K562 (cell line): ENCODE data around the gene BBS1. TPM values are rescaled to one million over a fixed set of nuclear protein-coding genes. Genes with fewer than 3 reads are reported as not detected.

Experiments used
- ATAC-seq: fragments of 200-7000 bp; cut with Tn5 transposase; 3 replicates; pipeline ENCODE4 v1.9.1; 2020; ENCODE audit warnings: moderate library complexity
- BruUV-seq: library from RNA; stranded (reverse); fragments of 400-500 nt; replicated peaks from 2 replicates; lab custom pipeline; 2021; lab: Mats Ljungman, UMichigan
- CTCF ChIA-PET: fragments of 300-600 bp; formaldehyde crosslinking; extraction: SDS; loops from one replicate; lab custom pipeline; 2021; ENCODE audit warnings: low intra/inter-chr PET ratio; lab: Yijun Ruan, JAX
- POLR2A ChIA-PET: fragments of 300-600, 350-650 bp; sonication (Branson Sonifier 250); formaldehyde crosslinking; extraction: SDS; loops from one replicate; lab custom pipeline; 2021; ENCODE audit warnings: antibody characterized with exemption, inconsistent platforms; lab: Yijun Ruan, JAX
- DNase-seq, 4 experiments: peaks; one replicate each; pipeline versions ENCODE4 v3.0.0 to v3.0.0-alpha.2; 2011 to 2018; ENCODE audit warnings: low spot score in 3 of 4, mixed read lengths in 3 of 4; ENCODE audit errors: extremely low read depth in 1 of 4
- FAIRE-seq: peaks from 2 replicates; lab custom pipeline; 2011; peaks lifted over from hg19 to GRCh38; lab: Jason Lieb, UNC
- H2AFZ ChIP-seq: 2 replicates; pipeline ENCODE4 v1.6.0; 2011; ENCODE audit warnings: low read depth, low read length, control low read depth, inconsistent platforms
- H3K27ac ChIP-seq: fragments of 200-600 bp; 3 replicates; pipeline ENCODE4 v1.8.0; 2011; ENCODE audit warnings: low read depth, mild to moderate bottlenecking, control low read depth, inconsistent platforms, low read length, moderate library complexity, mixed read lengths; ENCODE audit errors: extremely low read depth
- H3K27me3 ChIP-seq, 2 experiments: fragments of 300-600 bp in 1 of 2; 2 replicates in 1 of 2; 3 replicates in 1 of 2; pipeline versions ENCODE4 v1.6.0 to v1.8.0; 2011; ENCODE audit warnings: inconsistent platforms in 2 of 2, low read length in 2 of 2, mild to moderate bottlenecking in 1 of 2, mixed read lengths in 1 of 2, moderate library complexity in 1 of 2; ENCODE audit not compliant: control insufficient read depth in 2 of 2, insufficient read depth in 2 of 2
- H3K36me3 ChIP-seq: fragments of 300-600 bp; 3 replicates; pipeline ENCODE4 v1.8.0; 2011; ENCODE audit warnings: mild to moderate bottlenecking, low read length, inconsistent platforms; ENCODE audit not compliant: control insufficient read depth, insufficient read depth
- H3K4me1 ChIP-seq, 2 experiments: fragments of 200-600 bp in 1 of 2; replicated peaks in 1 of 2; 2 replicates in 1 of 2; 3 replicates in 1 of 2; pipeline versions ENCODE4 v1.5.1 to v1.8.0; 2011; ENCODE audit warnings: inconsistent platforms in 2 of 2, low read length in 2 of 2, mild to moderate bottlenecking in 1 of 2, mixed read lengths in 1 of 2, moderate library complexity in 1 of 2; ENCODE audit not compliant: control insufficient read depth in 2 of 2, insufficient read depth in 2 of 2
- H3K4me2 ChIP-seq: 2 replicates; pipeline ENCODE4 v1.6.1; 2011; ENCODE audit warnings: low read length, control low read depth, inconsistent platforms, mixed read lengths; ENCODE audit not compliant: insufficient read depth
- H3K4me3 ChIP-seq: fragments of 200-600 bp; sonication (generic), shearing (Covaris generic); 2 replicates; pipeline ENCODE4 v1.5.1; 2016; ENCODE audit warnings: control low read depth, inconsistent platforms
- H3K79me2 ChIP-seq: fragments of 200-600 bp; 3 replicates; pipeline ENCODE4 v1.8.0; 2011; ENCODE audit warnings: low read length, inconsistent platforms; ENCODE audit not compliant: control insufficient read depth, insufficient read depth
- H3K9ac ChIP-seq, 2 experiments: 2 replicates each; pipeline versions ENCODE4 v1.6.0 to v1.6.1; 2011; ENCODE audit warnings: low read depth in 2 of 2, low read length in 2 of 2, control low read depth in 1 of 2, inconsistent platforms in 1 of 2, mild to moderate bottlenecking in 1 of 2, mixed read lengths in 1 of 2; ENCODE audit not compliant: insufficient read depth in 1 of 2
- H3K9me1 ChIP-seq: one replicate; pipeline ENCODE4 v1.6.0; 2011; ENCODE audit warnings: inconsistent platforms, mild to moderate bottlenecking, low read length, moderate library complexity; ENCODE audit not compliant: control insufficient read depth, insufficient read depth
- H3K9me3 ChIP-seq: replicated peaks from 2 replicates; pipeline ENCODE4 v1.5.1; 2011; ENCODE audit warnings: low read depth, low read length, inconsistent platforms; ENCODE audit not compliant: control insufficient read depth, insufficient read depth
- H4K20me1 ChIP-seq: replicated peaks from 2 replicates; pipeline ENCODE4 v1.6.1; 2011; ENCODE audit warnings: low read length, inconsistent platforms, mixed read lengths; ENCODE audit not compliant: control insufficient read depth, insufficient read depth
- POLR2G ChIP-seq: fragments of 200-400 bp; formaldehyde crosslinking; IDR thresholded peaks from 2 replicates; pipeline ENCODE4 v1.6.1; 2017; ENCODE audit warnings: low read depth, mild to moderate bottlenecking, antibody characterized with exemption, low read length, moderate library complexity
- WGBS: fragments of 100-300 bp; shearing (Covaris generic); methylation state at CpG from one replicate; pipeline ENCODE4 v1.1.6; 2016; ENCODE audit warnings: low coverage, mixed read lengths; ENCODE audit not compliant: insufficient coverage; ENCODE audit errors: missing lambda C conversion rate; 5-methylcytosine and 5-hydroxymethylcytosine counted together
- in situ Hi-C: fragments of 300-500 bp; cut with MboI; formaldehyde crosslinking; loops from 4 replicates; pipeline ENCODE4 v1.15.0; 2018; ENCODE audit warnings: inconsistent platforms, mixed read lengths
- intact Hi-C: fragments of 100-400 bp; cut with micrococcal nuclease; formaldehyde crosslinking; loops from 2 replicates; pipeline ENCODE4 v1.14.2; 2022
- polyA plus RNA-seq, 8 experiments: library from polyadenylated mRNA; depleted of rRNA in 4 of 8; stranded (reverse) in 5 of 8; unstranded in 3 of 8; fragments of >200 nt; fragmentation: Nextera tagmentation in 2 of 8; fragmentation: Illumina TruSeq in 1 of 8; extraction: Ambion mirVana in 2 of 8; extraction: Trizol in 1 of 8; gene quantifications; 2 replicates each; pipeline versions ENCODE4 v1.2.1 to v1.2.3, GENCODE V29; 2011 to 2014; ENCODE audit warnings: inconsistent platforms in 1 of 8, missing spikeins in 1 of 8
- total RNA-seq, 7 experiments: library from RNA; depleted of rRNA in 6 of 7; stranded (reverse); fragments of >200 nt in 6 of 7; fragmentation: Illumina TruSeq in 2 of 7; extraction: Trizol in 2 of 7; gene quantifications; 2 replicates each; pipeline versions ENCODE4 v1.2.1 to v1.2.3, GENCODE V29; 2011 to 2021; ENCODE audit warnings: low replicate concordance in 1 of 7
- TF ChIP-seq, protein P1 (sequence below): sonication (generic); formaldehyde crosslinking; IDR thresholded peaks from 2 replicates; pipeline ENCODE4 v1.8.0; 2023; ENCODE audit warnings: mild to moderate bottlenecking, missing genetic modification reagents
- TF ChIP-seq, protein P2 (sequence below): sonication (generic); formaldehyde crosslinking; IDR thresholded peaks from 2 replicates; pipeline ENCODE4 v1.8.1; 2023; ENCODE audit warnings: mild to moderate bottlenecking, missing genetic modification reagents

Gene BBS1
- total and polyA plus RNA-seq, 9 of the 15 experiments (the other 6 are each of a cell fraction or from before 2014, with no cell fraction given), result 9.0 to 19.8 (median 12.1) TPM

DNA sequence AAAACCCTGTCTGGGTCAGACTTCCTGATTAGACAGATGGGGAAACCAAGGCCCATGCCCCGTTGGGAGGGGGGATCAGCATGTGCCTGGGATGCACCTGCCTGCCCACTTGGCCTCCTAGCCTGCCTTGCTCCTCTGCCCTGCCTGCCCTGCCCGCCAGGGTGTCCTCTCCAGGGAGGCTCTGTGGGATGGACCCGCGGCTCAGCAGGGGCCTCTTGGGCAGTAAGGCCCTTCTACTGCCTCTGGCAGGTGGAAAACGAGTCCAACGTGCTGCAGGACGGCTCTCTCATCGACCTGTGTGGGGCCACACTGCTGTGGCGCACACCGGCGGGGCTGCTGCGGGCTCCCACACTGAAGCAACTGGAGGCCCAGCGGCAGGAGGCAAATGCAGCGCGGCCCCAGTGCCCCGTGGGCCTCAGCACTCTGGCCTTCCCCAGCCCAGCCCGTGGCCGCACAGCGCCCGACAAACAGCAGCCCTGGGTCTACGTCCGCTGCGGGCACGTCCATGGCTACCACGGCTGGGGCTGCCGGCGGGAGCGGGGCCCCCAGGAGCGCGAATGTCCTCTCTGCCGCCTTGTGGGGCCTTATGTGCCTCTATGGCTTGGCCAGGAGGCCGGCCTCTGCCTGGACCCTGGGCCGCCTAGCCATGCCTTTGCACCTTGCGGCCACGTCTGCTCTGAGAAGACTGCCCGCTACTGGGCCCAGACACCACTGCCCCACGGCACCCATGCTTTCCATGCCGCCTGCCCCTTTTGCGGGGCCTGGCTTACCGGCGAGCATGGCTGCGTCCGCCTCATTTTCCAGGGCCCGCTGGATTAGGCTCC lies 34.9 kb upstream of the BBS1 start:
- Histone ChIP-seq H3K27ac (no peak overlapping the region), H3K36me3 (peaks cover 3% of the 10 kb centered on the region; the same call in 2 of the 3 replicates), H3K9ac (no peak overlapping the region), H3K79me2 (peaks cover 10% of the 10 kb centered on the region; the same call in 2 of the 3 replicates), H3K9me1 (no peaks in the 10 kb centered on the region), H3K4me2 (no peak overlapping the region), H3K9me3 (no peaks in the 10 kb centered on the region), H2AFZ (no peak overlapping the region), H4K20me1 (peaks cover 12% of the 10 kb centered on the region; the same call in 1 of the 2 replicates), H3K4me3 (no peak overlapping the region), H3K27me3 (no peaks in the 10 kb centered on the region), H3K4me1 (peaks cover 3 to 27% of the 10 kb centered on the region in 2 experiments; a peak in 4 of 5 replicates)
- TF ChIP-seq, protein P1, sequence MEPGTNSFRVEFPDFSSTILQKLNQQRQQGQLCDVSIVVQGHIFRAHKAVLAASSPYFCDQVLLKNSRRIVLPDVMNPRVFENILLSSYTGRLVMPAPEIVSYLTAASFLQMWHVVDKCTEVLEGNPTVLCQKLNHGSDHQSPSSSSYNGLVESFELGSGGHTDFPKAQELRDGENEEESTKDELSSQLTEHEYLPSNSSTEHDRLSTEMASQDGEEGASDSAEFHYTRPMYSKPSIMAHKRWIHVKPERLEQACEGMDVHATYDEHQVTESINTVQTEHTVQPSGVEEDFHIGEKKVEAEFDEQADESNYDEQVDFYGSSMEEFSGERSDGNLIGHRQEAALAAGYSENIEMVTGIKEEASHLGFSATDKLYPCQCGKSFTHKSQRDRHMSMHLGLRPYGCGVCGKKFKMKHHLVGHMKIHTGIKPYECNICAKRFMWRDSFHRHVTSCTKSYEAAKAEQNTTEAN (CRISPR knock-in tag), result no peak
- TF ChIP-seq, protein P2, sequence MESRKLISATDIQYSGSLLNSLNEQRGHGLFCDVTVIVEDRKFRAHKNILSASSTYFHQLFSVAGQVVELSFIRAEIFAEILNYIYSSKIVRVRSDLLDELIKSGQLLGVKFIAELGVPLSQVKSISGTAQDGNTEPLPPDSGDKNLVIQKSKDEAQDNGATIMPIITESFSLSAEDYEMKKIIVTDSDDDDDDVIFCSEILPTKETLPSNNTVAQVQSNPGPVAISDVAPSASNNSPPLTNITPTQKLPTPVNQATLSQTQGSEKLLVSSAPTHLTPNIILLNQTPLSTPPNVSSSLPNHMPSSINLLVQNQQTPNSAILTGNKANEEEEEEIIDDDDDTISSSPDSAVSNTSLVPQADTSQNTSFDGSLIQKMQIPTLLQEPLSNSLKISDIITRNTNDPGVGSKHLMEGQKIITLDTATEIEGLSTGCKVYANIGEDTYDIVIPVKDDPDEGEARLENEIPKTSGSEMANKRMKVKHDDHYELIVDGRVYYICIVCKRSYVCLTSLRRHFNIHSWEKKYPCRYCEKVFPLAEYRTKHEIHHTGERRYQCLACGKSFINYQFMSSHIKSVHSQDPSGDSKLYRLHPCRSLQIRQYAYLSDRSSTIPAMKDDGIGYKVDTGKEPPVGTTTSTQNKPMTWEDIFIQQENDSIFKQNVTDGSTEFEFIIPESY (CRISPR knock-in tag), result peak; percentile 86; the same call in 1 of the 2 replicates
- TF ChIP-seq POLR2G, result peak; percentile 15; the same call in 1 of the 2 replicates
- intact Hi-C loops (no loop called here), in situ Hi-C loops (no loop called here)
- ChIA-PET CTCF (no interaction called here), POLR2A (no interaction called here)
- WGBS, result 84% methylated on average over 40 of the region's 44 CpGs
- DNase-seq (no peak), FAIRE-seq (no peak), ATAC-seq (no peak)
- no TSS peak for BruUV-seq
